Endothelial cell (in vitro differentiated cells): ENCODE measurements around the gene ZNF385B. TPM values are rescaled to one million over a fixed set of nuclear protein-coding genes. Genes with fewer than 3 reads are reported as not detected.

Source experiments
- DNase-seq: peaks from one replicate; pipeline ENCODE4 v3.0.0; 2021; ENCODE audit warnings: low spot score
- H3K27ac Mint-ChIP-seq: one replicate; pipeline ENCODE4 v1.8.0; 2021; ENCODE audit warnings: mixed read lengths, inconsistent platforms; ENCODE audit not compliant: unreplicated experiment
- H3K27me3 Mint-ChIP-seq: one replicate; pipeline ENCODE4 v1.8.0; 2021; ENCODE audit warnings: mild to moderate bottlenecking, moderate library complexity, mixed read lengths, inconsistent platforms; ENCODE audit not compliant: unreplicated experiment
- H3K36me3 Mint-ChIP-seq: one replicate; pipeline ENCODE4 v1.8.0; 2021; ENCODE audit warnings: mild to moderate bottlenecking, low read depth, mixed read lengths, inconsistent platforms; ENCODE audit not compliant: unreplicated experiment
- H3K4me1 Mint-ChIP-seq: one replicate; pipeline ENCODE4 v1.8.0; 2021; ENCODE audit warnings: mild to moderate bottlenecking, mixed read lengths, inconsistent platforms; ENCODE audit not compliant: unreplicated experiment
- H3K4me3 Mint-ChIP-seq: one replicate; pipeline ENCODE4 v1.8.0; 2021; ENCODE audit warnings: mild to moderate bottlenecking, mixed read lengths, inconsistent platforms; ENCODE audit not compliant: unreplicated experiment
- H3K9me3 Mint-ChIP-seq: one replicate; pipeline ENCODE4 v1.8.0; 2021; ENCODE audit warnings: mixed read lengths, inconsistent platforms; ENCODE audit not compliant: unreplicated experiment
- CTCF ChIP-seq: fragments of 200-600 bp; sonication (generic); IDR thresholded peaks from one replicate; pipeline ENCODE4 v1.5.0; 2021; ENCODE audit warnings: antibody characterized with exemption; ENCODE audit not compliant: unreplicated experiment
- total RNA-seq: library from RNA; stranded (reverse); fragmentation: NEBNext Ultra II Directional; extraction: Animal tissue kit (Norgen Biotek cat#: 25700); gene quantifications from one replicate; pipeline ENCODE4 v1.2.1, GENCODE V29; 2021; ENCODE audit not compliant: unreplicated experiment

The ZNF385B gene
- total RNA-seq, 1 donor from 2014 or later: 0.49 TPM

DNA sequence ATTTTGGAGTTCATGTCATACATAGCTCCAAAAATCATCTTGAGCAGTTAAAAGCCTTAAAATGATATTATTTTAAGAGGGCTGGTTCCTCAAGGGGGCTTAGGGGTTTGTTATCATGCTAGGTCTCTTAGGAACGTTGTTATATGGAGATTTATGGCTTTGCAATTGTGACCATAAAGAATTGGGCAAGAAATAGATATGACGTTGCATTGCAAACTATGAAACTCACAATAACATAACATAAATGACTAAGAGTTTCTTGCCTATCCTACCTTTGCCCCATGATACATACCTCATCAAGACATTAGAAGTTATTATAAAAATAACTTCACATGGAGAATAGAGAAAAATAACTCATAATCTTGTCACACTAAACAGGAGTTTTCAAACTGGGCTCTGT is 390.4 kb downstream of the ZNF385B start:
- no peak for DNase-seq
- no peaks in the 10 kb centered on the region for H3K27me3 Mint-ChIP-seq
- H3K4me1 Mint-ChIP-seq: no peaks in the 10 kb centered on the region
- H3K36me3 Mint-ChIP-seq: no peaks in the 10 kb centered on the region
- TF ChIP-seq CTCF: no peak
- no peak overlapping the region for H3K4me3 Mint-ChIP-seq
- no peaks in the 10 kb centered on the region for H3K9me3 Mint-ChIP-seq
- no peak overlapping the region for H3K27ac Mint-ChIP-seq

GRCh38 chr2:179470089-179470488 is 391.3 kb downstream of the ZNF385B start:
- Mint-ChIP-seq H3K27me3 (no peaks in the 10 kb centered on the region), H3K4me3 (no peak overlapping the region), H3K4me1 (no peaks in the 10 kb centered on the region), H3K27ac (no peak overlapping the region), H3K36me3 (no peaks in the 10 kb centered on the region), H3K9me3 (no peaks in the 10 kb centered on the region)
- no peak for TF ChIP-seq CTCF
- DNase-seq: no peak

DNA sequence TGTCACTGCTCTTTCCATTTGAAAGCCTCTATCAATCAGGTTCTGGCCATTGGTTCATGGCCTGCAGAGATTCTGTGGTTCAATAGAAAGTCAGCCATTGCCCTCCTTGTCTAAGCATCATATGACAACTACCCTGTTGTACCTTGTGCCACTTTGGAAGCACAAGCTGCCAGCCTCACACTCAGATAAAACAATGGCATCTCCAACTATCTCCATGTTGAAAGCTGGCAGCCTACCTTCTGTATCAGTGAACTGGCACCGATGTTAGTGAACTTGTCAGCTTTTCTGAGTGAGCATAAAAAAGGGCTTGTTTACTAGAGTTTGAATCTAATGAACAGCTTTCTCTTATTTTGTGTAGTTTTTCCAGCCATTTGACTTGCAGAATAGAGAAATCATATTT is 393.5 kb downstream of the ZNF385B start:
- DNase-seq: no peak
- H3K4me1 Mint-ChIP-seq: no peaks in the 10 kb centered on the region
- H3K4me3 Mint-ChIP-seq: no peak overlapping the region
- H3K27ac Mint-ChIP-seq: no peak overlapping the region
- no peaks in the 10 kb centered on the region for H3K36me3 Mint-ChIP-seq
- no peak for TF ChIP-seq CTCF
- no peaks in the 10 kb centered on the region for H3K27me3 Mint-ChIP-seq
- no peaks in the 10 kb centered on the region for H3K9me3 Mint-ChIP-seq

GRCh38 chr2:179467111-179467510 is 394.3 kb downstream of the ZNF385B start:
- Mint-ChIP-seq H3K27ac (no peak overlapping the region), H3K9me3 (no peaks in the 10 kb centered on the region), H3K4me3 (no peak overlapping the region), H3K27me3 (no peaks in the 10 kb centered on the region), H3K4me1 (no peaks in the 10 kb centered on the region), H3K36me3 (no peaks in the 10 kb centered on the region)
- TF ChIP-seq CTCF: no peak
- no peak for DNase-seq

DNA sequence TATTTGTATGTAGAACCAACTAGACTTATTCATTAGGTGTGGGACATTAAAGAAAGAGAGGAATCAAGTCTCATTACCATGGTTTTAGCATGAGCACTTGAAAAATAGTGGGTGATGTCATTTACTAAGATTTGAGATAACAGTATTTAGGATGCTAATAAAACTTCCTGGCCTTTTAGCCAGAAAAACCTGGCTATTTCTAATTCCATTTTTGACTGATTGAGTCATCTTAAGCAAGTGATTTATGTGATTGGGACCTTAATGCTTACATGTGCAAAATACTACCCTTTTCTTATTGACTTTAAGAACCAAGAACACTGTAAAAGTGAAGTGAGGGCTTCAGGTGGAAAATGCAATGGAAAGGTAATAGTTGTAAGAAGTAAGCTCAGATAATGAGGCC is 400.0 kb downstream of the ZNF385B start:
- no peaks in the 10 kb centered on the region for H3K36me3 Mint-ChIP-seq
- no peak for TF ChIP-seq CTCF
- DNase-seq: no peak
- no peaks in the 10 kb centered on the region for H3K4me1 Mint-ChIP-seq
- H3K27me3 Mint-ChIP-seq: peaks cover 2% of the 10 kb centered on the region
- H3K4me3 Mint-ChIP-seq: no peak overlapping the region
- H3K27ac Mint-ChIP-seq: no peak overlapping the region
- H3K9me3 Mint-ChIP-seq: no peaks in the 10 kb centered on the region
